Ovary (tissue), 3 donors: ENCODE measurements around the gene KEAP1.

ENCODE experiments used
- POLR2A ChIP-seq: fragments of 450-650 bp; IDR thresholded peaks from one replicate; pipeline ENCODE4 v1.6.1; 2017; ENCODE audit warnings: antibody characterized with exemption, mild to moderate bottlenecking, moderate library complexity
- TF ChIP-seq, protein P1 (sequence below), 3 donors: fragments of 450-650 bp in 2 of 3; fragments of 200-600 bp in 1 of 3; IDR thresholded peaks; one replicate each; pipeline versions ENCODE4 v1.5.1 to v1.8.0; 2016 to 2022; ENCODE audit warnings: antibody characterized with exemption in 3 of 3, mild to moderate bottlenecking in 1 of 3
- donor health status: DM: no; HTN: no; CAD: no.

DNA sequence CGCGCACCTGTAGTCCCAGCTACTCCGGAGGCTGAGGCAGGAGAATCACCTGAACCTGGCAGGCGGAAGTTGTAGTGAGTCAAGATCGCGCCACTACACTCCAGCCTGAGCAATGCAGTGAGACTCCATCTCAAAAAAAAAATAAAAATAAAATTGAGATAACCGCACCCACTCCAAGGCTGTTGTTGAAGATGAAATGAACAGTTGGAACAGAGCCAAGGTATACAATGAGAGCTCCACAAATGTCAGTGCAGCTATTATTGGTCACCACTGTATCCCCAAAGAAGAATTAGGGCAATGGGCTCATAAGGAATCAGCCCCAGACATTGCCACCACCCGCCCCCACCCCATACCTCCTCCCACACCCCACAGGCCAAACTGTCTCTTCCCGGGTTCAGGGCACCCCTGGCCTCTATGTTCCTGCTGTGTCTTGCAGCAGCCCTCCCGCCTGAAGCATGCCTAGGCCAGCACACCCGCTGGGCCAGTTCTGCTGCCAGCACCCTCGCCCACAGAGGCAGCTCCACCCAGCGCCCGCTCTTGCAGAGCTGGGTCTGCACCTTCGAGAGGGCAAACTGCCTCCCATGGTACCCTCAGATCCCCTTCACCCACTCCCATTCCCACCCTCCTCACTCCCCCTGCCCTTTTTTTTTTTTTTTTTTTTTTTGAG lies 17.6 kb upstream of the KEAP1 start:
- TF ChIP-seq, protein P1, sequence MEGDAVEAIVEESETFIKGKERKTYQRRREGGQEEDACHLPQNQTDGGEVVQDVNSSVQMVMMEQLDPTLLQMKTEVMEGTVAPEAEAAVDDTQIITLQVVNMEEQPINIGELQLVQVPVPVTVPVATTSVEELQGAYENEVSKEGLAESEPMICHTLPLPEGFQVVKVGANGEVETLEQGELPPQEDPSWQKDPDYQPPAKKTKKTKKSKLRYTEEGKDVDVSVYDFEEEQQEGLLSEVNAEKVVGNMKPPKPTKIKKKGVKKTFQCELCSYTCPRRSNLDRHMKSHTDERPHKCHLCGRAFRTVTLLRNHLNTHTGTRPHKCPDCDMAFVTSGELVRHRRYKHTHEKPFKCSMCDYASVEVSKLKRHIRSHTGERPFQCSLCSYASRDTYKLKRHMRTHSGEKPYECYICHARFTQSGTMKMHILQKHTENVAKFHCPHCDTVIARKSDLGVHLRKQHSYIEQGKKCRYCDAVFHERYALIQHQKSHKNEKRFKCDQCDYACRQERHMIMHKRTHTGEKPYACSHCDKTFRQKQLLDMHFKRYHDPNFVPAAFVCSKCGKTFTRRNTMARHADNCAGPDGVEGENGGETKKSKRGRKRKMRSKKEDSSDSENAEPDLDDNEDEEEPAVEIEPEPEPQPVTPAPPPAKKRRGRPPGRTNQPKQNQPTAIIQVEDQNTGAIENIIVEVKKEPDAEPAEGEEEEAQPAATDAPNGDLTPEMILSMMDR (IDR thresholded peaks at IDR 0.05) = no peak
- TF ChIP-seq POLR2A = no peak
